ENCODE measurements around the gene CHD9NB. TPM values are rescaled to one million over a fixed set of nuclear protein-coding genes. Genes with fewer than 3 reads are reported as not detected.
"Not testable (repeated sequence)": the region's sequence is repeated elsewhere in the genome, so short reads cannot be mapped to it uniquely, and the experiment has no call there.

CHD9NB gene
- total RNA-seq, 1 donor from 2014 or later: 0.48 TPM

DNA sequence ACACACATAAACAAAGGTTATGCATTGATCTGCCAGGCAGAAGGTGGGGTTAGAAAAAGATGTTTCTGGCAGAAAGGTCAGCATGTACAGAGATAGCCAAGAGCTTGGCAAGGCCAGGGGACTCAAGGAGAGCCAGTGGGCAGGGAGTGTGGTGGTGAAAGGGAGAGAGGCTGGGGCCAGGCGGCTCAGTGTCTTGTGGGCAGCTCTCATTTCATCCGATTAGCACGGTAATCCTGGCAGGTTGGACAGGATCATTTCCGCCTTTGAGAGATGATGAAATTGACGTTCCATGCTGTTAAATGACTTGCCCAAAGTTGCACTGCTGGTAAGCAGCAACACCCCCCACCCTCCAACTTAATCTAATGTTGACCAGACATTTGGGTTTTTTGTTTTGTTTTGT is 5.7 kb upstream of the CHD9NB start:
- DNase-seq (ENCODE audit: low spot score): peak; percentile 45

DNA sequence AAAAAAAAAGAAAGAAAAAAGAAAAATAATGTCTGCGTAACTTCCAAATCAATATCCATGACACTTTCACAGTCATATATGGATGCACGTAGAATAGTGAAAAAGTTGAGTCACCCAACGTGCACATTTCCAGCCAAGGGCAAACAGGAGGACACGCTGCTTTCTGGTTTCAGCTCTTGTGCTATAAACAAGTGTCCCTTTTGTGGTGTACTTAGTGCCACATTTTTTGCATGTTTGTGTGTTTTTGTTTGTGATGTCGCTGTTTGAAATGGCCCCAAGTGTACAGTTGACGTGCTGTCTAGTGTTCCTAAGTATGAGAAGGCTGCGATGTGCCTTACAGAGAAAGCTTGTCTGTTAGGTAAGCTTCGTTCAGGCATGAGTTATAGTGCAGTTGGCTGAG is 5.0 kb upstream of the CHD9NB start:
- peak; percentile 3 for DNase-seq (ENCODE audit: low spot score)

DNA sequence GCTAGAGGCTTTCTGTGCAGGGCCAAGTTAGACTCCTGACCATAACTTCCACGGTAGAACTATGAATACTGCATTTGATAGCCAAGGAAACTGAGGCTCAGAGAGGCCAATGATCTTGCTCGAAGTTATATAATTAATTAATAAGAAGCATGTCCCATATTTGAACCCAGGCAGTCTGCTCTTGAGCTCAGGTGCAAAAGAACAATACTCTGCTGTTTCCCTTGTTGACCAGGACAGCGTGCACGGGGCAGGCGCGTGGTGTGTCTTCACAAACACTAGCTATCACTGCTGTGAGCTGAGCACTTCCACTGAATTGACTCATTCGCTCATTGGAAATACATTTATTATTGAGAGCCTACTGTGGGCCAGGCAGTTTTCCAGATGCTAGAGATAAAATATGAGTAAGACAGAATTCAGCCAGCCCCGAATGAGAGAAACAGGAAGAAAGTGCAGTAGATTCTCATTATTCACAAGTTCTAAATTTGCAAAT is 3.7 kb upstream of the CHD9NB start:
- peak; percentile 88 for DNase-seq (ENCODE audit: low spot score)

DNA sequence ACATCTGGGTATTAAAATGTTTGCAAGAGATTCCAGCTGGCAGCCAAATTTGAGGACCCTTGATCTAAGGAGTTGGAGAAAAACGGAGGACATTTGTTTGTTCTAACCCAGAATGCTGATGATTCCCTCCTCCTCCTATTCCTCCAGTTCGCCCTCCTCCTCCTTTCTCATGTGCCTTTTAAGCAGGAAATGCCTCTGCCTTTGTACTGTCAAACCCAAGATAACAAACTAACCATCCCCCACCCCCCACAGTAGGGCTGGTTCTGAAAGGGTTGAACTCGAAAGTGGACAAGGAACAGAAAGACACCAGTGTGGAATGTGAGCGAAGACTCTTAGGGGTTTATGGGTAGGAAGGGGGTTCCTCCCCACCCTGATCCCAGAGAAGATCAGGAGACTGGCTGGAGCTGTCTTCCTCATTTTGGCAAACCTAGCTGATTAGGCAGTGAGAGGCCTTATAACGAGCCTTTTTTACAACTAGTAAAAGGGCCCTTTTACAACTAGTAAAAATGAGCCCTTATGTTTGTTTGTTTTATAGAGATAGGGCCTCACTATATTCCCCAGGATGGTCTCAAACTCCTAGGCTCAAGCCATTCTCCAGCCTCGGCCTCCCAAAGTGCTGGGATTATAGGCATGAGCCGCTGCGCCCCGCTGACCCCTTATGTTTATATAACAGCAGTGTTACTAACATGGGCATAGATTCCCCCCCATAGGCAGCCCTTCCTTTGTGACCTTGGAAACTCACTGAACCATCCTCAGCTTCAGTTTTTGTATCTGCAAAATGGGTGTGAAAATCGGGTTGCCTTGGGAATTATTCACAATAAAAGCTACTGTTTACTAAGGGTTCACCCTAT is 3.1 kb upstream of the CHD9NB start:
- DNase-seq (ENCODE audit: low spot score): peak; percentile 53

DNA sequence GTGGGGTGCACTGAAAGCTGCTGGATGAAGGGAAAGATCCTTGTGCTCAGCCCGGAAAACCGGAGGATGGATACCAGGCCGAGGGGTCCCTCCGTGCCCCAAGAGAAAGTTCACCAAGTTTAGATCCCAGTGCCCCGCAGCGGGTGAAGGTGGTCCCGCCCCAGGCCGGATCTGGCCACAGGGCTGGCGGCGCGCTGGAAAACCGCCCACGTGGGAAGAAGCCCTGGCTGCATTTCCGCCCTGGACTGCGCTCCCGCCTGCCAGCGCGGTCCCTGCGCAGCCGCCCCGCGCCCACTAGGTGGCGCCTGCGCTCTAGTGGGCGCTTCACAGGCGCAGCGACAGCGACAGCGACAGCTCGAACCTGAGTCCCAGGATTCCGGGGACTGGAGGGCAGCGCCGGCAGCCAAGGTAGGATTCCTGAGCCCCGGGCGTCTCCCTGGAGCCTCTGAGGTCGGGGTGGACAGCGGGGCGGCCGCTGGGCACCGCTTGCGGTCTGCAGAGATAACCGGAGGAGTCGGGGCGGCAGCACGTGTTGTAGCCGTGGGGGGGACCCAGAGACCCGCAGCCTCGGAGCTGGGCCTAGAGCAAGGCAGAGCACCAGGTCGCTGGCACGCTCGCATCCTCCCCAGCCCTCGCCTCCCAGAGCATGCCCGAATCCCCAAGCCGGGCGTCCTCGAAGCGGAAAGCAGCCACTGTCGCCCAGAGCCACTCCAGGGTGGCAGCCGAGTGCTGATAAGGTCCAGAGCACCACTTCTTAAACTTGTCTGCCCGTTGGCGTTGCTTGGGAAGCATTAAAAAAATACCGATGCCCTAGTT is 2.2 kb upstream of the CHD9NB start, which contains the start of gene CHD9:
CHD9 (plus strand) TSS at position 322 of the 816 bp plus-strand sequence. CDS start 101,099 bp downstream, outside the sequence.
- DNase-seq (ENCODE audit: low spot score): peak; percentile 94

DNA sequence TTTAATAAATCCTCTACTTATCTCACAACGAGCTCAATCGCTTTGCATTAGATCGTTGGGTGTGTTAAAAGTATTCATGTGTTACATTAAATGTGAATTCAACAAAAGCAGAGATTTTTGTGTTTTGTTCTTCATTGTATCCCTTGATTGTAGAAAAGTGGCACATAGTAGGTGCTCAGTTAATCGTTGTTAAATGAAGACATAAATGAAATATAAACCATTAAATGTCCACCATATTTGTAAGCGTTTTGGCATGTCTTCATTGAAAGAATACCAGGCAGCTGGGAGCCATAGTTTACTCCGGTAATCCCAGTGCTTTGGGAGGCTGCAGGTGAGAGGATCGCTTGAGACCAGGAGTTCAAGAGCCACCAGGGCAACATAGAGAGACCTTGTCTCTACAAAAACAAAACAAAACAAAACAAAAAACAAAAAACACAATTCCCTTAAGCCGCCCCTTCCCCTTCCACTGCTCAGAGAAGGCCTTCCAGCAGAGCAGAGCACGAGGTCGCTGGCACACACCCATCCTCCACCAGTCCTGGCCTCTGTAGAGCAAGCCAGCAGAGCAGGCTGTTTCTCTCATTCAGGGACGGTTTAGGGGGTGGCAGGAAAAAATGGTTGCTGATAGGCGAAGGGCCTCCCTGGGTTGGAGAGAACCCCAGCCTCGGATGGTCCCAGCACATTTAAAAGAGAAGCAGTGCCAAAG is 1.4 kb upstream of the CHD9NB start:
- DNase-seq (ENCODE audit: low spot score): no peak

DNA sequence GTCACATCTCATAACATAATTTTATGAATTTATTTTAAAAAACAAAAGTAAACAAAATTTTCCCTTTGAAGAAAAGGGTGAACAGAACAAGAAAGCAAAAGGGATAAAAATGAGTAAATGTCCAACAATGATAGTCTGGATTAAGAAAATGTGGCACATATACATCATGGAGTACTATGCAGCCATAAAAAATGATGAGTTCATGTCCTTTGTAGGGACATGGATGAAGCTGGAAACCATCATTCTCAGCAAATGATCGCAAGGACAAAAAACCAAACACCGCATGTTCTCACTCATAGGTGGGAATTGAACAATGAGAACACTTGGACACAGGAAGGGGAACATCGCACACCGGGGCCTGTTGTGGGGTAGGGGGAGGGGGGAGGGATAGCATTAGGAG is 1.4 kb downstream of the CHD9NB start:
- DNase-seq (ENCODE audit: low spot score): not testable (repeated sequence)

DNA sequence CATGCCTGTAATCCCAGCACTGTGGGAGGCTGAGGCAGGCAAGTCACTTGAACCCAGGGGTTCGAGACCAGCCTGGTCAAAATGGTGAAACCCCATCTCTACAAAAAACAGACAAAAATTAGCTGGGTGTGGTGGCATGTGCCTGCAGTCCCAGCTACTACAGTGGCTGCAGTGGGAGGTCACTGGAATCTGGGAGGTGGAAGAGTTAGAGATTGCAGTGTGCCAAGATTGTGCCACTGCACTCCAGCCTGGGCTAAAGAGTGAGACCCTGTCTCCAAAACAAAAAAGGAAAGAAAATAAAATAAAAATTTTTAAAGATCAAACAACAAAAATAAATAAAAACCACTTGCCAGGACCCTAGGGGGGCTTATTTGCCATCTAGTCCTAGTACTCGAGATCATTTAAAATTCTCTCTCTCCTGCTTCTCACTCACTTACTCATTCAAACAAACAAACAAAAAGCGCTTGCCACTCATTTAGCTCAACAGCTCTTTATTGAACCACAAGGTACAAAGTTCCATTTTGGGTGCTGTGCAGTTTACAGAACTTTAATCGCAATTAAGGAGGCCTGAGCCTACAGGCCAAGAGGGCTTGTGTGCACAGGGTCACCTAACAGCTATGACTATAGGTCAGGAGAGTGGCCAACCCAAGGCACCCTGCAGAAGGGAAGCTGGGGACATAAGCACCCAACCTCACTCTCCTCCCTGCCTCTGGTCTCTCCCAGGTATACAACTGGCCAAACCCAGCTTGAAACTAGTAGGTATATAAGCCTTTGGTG is 4.4 kb downstream of the CHD9NB start:
- no peak for DNase-seq (ENCODE audit: low spot score)

DNA sequence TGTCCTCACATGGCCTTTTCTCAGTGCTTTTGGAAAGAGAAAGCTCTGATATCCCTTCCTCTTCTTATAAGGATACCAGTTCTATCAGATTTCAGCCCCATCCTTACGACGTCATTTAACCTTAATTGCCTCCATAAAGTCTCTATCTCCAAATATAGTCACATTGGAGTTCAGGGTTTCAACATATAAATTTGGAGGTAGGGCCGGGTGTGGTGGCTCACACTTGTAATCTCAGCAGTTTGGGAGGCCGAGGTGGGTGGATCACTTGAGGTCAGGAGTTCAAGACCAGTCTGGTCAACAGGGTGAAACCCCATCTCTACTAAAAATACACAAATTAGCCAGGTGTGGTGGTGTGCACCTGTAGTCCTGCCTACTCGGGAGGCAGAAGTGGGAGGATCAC is 5.2 kb downstream of the CHD9NB start:
- DNase-seq (ENCODE audit: low spot score): not testable (repeated sequence)

DNA sequence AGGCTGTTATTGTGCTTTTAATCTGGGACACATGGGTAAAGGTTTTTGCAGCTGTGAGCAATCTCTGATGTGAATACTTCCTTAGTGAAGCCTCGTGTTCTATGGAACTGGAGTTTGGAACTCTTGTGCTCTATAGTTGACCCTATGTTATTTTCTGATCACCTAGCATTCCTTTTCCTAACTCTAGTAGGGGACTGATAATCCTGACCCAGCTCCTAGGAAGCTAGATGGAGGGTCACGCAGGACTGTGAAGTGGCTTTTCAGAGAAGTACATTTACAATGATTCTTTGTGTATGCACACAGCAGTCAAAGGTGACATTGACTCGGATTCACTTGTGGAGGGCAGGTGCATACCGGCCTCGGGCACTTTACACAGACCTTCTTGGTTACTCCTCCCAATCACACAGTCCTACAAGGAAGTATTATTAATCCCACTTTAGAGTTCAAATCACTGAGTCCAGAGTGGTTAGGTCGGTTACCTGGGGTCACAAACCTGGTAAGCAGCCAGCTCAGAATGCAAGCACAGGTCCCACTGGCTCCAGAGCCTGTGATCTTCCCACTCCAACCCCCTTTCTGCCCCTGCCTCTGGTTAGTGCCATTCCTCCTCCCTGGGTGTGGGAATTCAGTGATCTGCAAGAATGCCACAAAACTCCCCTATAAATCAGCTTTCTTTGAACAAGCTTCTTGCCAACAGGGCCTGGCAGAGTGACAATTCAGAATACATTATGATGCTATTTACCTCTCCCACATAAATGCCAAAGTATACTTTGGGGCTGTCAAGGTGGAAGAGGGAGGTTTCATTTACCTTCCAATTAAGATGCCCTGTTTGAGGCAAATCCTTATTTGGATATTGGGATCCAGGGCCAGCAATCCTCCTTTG is 7.1 kb downstream of the CHD9NB start:
- no peak for DNase-seq (ENCODE audit: low spot score)

DNA sequence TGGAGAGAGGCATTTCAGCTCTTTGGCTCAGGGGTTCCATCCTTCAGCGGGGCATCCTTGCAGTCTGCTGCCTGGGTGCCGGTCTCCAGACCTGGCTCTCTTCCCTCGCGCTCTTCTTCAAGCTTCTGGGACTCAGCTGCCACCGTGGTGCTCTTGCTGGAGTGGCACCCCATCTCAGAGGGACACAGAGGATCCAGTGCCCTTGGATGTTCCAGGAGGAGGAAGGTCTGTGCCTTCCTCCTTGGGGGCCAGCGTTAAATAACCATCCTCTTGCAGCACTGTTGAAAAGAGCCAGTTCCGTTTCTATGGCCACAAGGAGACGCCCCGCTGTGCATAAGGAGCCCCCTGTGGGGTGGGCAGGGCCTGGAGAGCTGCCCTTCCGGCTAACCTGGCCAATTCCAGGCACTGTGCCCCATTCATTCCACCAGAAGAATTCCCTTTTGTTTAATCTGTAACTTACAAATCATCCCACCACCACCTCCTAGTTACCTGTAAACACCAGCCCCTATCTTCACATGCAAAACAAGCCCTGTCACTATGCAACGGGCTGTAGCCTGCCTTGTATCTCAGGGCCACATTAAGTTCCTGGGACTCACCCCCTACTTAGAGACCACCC is 8.6 kb downstream of the CHD9NB start:
- DNase-seq (ENCODE audit: low spot score): no peak

DNA sequence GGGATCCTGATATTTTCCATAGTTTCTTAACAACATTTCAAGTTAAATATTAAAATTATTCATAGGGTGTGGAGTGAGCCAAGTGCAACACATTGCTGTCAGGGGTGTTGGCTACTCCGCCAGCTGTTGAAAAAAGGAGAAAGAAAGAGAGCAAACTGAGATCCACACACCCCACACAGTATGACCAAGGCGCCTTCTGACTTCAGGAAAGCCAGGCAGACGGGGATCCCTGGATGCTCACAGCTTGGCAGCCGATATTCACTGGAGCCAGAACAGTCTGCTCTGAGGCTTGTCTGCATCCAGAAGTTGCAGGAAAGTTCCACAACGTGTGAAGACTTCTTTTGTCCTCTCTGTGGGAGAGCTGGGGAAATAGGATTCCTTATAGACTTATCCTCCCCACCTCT is 9.3 kb downstream of the CHD9NB start:
- no peak for DNase-seq (ENCODE audit: low spot score)

DNA sequence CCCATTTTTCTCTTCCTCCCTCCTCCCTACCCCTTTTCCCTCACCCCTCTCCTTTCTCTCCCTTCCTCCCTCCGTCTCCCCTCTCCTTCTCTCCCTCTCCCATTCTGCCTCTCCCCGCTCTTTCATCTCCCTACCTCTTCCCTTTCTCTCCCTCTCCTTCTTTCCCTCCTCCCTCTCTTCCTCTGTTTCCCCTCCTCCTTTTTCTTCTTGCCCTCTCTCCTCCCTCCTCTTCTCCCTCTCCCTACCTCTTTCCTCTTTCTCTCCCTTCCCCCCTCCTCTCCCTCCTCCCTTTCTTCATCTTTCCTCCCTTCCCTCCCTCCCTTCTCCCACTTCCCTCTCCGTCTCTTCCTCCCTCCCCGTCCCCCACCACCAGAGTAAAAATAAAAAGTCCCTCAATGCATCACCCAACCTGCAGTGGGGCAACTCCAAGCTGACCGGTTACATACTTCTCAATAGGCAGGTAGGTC is 10.4 kb downstream of the CHD9NB start:
- DNase-seq (ENCODE audit: low spot score): no peak

DNA sequence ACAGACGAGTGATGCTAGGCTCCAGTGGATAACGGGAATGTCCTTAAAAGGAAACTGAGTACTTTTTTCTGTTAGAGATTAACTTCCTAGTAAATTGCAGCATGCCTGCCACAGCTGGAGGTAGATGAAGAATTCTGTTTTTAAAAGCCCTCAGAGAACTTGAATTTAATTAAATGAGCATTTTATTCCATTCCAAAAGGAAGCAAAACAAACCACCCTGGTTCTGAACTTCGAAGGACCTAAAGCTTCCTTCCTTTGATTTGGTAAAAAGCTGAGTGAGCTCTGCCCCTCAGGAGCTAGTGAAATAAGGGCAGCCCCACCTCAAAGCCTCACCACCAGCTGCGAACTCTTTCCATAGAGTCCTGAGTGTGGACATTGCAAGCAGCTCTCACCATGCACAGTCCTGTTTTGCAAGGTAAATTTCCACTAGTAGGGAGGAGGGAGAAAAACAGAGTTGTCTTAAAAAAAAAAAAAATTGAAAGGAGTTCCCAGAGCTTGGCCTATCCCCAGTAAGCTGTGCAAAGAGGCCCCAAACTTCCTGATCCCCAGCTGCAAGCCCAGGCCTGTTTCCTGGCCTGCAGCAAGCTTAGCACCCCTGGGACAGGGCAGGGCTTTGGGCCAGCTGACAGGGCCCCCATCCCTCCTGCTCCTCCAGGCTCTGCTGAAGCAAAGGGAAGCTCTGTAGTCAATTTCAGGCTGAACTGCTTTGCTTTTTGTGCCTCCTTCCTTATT is 11.2 kb downstream of the CHD9NB start:
- no peak for DNase-seq (ENCODE audit: low spot score)

DNA sequence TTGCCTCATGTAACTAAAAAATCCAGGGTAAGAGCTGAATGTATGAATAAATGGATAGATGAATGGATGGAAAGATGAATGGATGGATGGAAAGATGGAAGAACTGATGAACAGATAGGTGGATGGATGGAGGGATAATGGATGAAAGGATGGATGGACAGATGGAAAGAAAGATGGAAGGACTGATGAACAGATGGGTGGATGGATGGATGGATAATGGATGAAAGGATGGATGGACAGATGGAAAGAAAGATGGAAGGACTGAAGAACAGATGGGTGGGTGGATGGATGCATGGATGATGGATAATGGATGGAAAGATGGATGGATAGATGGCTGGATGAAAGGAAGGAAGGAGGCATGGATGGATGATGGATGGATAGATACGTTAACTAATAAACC is 11.9 kb downstream of the CHD9NB start:
- no peak for DNase-seq (ENCODE audit: low spot score)

DNA sequence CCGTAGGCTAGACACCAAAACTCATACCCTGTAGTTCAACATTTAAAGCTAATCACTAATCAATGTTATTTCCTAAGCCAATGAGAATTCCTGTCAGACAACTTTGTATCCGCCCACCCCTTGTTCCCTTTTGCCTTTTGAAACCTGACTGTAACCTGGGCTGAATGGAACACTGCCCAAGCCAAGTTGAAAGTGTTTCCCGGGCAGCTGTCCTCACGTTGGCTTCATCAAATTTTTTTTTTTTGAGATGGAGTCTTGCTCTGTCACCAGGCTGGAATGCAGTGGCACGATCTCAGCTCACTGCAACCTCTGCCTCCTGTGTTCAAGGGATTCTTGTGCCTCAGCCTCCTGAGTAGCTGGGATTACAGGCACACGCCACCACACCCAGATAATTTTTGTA is 16.0 kb downstream of the CHD9NB start:
- not testable (repeated sequence) for DNase-seq (ENCODE audit: low spot score)

DNA sequence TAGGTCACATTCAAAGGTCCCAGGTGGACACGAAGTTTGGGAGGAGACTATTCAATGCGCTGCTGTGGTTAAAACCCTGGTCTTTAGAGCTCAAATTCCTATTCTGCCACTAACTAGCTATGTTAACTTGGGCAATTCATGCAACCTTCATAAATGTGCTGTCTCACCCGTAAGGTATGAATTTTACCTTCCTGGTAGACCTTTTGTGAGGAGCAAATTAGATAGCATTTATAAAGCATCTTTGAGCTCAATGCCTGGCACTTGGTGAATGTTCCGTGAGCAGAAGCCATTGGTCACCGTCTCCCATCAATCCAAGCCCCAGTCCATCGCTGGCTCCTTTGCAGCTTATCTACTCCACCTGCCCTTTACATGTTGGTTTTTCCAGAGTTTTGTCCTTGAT is 16.6 kb downstream of the CHD9NB start:
- no peak for DNase-seq (ENCODE audit: low spot score)

DNA sequence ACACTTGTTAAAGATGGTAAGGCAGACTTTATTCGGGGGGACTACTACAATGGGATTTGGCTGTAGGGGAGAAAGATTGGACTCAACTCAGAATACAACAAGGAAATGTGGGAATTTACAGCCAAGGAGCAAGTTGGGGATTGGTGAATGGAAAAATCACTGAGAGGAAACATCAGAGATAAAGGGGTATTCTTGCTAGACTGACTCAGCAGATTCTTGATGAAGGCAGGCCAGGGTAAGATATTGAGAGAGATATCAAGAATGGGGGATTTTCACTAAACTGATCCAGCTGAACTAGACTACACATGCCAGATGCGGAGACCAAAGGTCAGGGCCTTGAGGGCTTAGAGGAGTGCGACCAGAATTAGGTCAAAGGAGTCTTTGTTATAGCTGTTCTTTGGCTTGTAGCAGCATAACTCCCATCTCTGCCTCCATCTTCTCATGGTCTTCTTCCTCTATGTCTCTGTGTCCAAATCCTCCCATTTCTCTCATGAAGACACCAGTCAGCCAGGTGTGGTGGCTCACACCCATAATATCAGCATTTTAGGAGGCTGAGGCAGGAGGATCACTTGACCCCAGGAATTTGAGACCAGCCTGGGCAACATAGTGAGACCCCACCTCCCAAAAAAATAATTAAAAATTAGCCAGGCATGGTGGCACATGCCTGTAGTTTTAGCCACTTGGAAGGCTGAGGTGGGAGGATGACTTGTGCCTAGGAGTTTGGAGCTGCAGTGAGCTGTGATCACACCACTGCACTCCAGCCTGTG is 17.3 kb downstream of the CHD9NB start:
- no peak for DNase-seq (ENCODE audit: low spot score)
